Ishikawa (cell line): ENCODE data around the gene PRM2.

Source experiments
- CEBPB ChIP-seq: IDR thresholded peaks from 2 replicates; pipeline ENCODE4 v1.6.1; 2012
- CREB1 ChIP-seq: IDR thresholded peaks from 2 replicates; pipeline ENCODE4 v1.6.1; 2012; ENCODE audit warnings: low read depth
- EGR1 ChIP-seq: IDR thresholded peaks from 2 replicates; pipeline ENCODE4 v1.6.1; 2012
- EP300 ChIP-seq: IDR thresholded peaks from 2 replicates; pipeline ENCODE4 v1.6.1; 2012; ENCODE audit warnings: borderline replicate concordance
- FOXM1 ChIP-seq: IDR thresholded peaks from 2 replicates; pipeline ENCODE4 v1.6.1; 2012; ENCODE audit warnings: low read depth, borderline replicate concordance
- NFIC ChIP-seq: IDR thresholded peaks from 2 replicates; pipeline ENCODE4 v1.6.1; 2012
- RAD21 ChIP-seq: IDR thresholded peaks from 2 replicates; pipeline ENCODE4 v1.6.1; 2012; ENCODE audit warnings: low read depth
- REST ChIP-seq: IDR thresholded peaks from 2 replicates; pipeline ENCODE4 v1.6.1; 2012; ENCODE audit warnings: low read depth, mild to moderate bottlenecking
- TAF1 ChIP-seq: IDR thresholded peaks from 2 replicates; pipeline ENCODE4 v1.6.1; 2012; ENCODE audit warnings: low read depth, mild to moderate bottlenecking
- TCF12 ChIP-seq: IDR thresholded peaks from 2 replicates; pipeline ENCODE4 v1.6.1; 2012; ENCODE audit warnings: low read depth
- TEAD4 ChIP-seq: IDR thresholded peaks from 2 replicates; pipeline ENCODE4 v1.6.1; 2012
- YY1 ChIP-seq: IDR thresholded peaks from 2 replicates; pipeline ENCODE4 v1.6.1; 2012; ENCODE audit warnings: low read depth
- ZBTB7A ChIP-seq: IDR thresholded peaks from 2 replicates; pipeline ENCODE4 v1.6.1; 2012; ENCODE audit warnings: low read depth
- TF ChIP-seq, protein P1 (sequence below): IDR thresholded peaks from 2 replicates; pipeline ENCODE4 v1.6.1; 2012
- TF ChIP-seq, protein P2 (sequence below): IDR thresholded peaks from 2 replicates; pipeline ENCODE4 v1.6.1; 2012

PRM2 gene

DNA sequence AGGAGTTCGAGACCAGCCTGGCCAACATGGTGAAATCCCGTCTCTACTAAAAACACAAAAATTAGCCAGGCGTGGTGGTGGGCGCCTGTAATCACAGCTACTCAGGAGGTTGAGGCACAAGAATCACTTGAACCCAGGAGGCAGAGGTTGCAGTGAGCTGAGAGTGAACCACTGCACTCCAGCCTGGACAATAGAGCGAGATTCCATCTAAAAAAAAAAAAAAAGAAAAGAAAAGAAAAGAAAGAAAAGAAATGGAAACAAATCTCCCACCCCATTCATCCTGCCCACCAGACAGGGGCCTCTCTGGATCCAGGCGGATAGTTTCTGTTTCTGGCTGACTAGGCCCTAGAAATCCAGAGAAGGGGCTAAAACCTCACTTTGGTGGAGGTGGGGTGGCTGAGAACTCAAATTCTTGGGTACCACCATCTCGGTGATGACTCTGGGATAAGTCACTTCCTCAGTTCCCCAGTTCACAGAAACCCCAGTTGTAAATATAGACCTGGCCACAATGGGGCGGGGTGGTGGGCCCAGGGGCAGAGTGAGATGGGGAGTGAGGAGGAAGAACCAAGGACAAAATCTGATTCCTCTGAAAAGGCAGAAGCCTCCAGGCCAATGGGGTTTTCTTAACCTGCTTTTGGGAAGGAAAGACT lies 42.4 kb downstream of the PRM2 start:
- no peak for TF ChIP-seq NFIC
- TF ChIP-seq TAF1, result no peak
- TF ChIP-seq FOXM1, result no peak
- TF ChIP-seq YY1, result no peak
- TF ChIP-seq CREB1, result no peak
- TF ChIP-seq REST, result no peak
- TF ChIP-seq EP300, result no peak
- no peak for TF ChIP-seq TEAD4
- no peak for TF ChIP-seq EGR1
- TF ChIP-seq, protein P1, sequence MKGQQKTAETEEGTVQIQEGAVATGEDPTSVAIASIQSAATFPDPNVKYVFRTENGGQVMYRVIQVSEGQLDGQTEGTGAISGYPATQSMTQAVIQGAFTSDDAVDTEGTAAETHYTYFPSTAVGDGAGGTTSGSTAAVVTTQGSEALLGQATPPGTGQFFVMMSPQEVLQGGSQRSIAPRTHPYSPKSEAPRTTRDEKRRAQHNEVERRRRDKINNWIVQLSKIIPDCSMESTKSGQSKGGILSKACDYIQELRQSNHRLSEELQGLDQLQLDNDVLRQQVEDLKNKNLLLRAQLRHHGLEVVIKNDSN, result no peak
- no peak for TF ChIP-seq ZBTB7A
- TF ChIP-seq RAD21, result no peak
- TF ChIP-seq, protein P2, sequence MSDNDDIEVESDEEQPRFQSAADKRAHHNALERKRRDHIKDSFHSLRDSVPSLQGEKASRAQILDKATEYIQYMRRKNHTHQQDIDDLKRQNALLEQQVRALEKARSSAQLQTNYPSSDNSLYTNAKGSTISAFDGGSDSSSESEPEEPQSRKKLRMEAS, result no peak
- TF ChIP-seq CEBPB, result no peak
- TF ChIP-seq TCF12, result no peak

DNA sequence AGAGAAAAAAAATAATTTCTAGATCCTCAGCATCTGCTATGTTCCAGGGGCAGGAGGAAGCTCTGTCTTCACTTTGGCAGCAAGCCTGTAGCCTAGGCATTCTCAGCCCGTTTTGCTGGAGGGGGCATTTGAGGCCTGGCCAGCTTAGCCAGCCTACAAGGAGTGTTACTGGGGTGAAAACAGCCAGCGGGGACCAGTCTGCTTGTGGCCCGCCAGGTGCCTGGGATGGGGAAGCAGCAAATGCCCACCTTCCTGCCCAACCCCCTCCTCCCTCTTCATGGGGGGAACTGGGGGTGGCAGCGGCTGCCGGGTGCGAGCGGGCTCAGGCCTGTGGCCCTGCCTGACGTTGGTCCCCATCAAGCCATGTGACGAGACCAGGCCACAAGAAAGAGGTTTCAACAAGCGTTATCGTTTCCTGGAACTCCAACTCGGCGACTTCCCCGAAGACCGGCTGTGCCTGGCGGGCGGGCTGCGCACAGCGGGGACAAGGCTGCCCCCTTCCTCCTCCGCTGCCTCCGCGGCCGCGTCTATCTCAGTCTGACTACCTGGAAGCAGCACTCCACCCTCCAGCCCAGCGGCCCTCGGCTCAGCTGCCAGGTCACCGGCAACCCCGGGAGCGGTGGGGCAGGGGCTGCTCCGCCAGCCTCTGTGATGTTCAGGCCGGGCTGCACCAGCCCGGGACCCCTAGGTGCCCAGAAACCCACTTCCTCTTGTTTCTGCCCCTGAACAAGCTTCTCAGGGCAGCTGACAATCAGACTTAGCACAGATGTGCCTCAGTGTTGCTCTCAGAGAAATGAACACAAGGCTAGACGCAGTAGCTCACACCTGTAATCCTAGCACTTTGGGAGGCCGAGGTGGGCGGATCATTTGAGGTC lies 43.2 kb downstream of the PRM2 start:
- TF ChIP-seq ZBTB7A, result no peak
- TF ChIP-seq CEBPB, result no peak
- no peak for TF ChIP-seq FOXM1
- no peak for TF ChIP-seq TAF1

- TF ChIP-seq NFIC (no peak), YY1 (no peak), TEAD4 (no peak), REST (no peak), ZBTB7A (no peak), FOXM1 (no peak), RAD21 (no peak), CEBPB (no peak), EGR1 (no peak), TCF12 (no peak), CREB1 (no peak), EP300 (no peak), TAF1 (no peak)
- TF ChIP-seq, protein P1, result no peak
- TF ChIP-seq, protein P2, result no peak
Observed at GRCh38 chr16:11232302-11232851, 43.9 kb downstream of the PRM2 start.

DNA sequence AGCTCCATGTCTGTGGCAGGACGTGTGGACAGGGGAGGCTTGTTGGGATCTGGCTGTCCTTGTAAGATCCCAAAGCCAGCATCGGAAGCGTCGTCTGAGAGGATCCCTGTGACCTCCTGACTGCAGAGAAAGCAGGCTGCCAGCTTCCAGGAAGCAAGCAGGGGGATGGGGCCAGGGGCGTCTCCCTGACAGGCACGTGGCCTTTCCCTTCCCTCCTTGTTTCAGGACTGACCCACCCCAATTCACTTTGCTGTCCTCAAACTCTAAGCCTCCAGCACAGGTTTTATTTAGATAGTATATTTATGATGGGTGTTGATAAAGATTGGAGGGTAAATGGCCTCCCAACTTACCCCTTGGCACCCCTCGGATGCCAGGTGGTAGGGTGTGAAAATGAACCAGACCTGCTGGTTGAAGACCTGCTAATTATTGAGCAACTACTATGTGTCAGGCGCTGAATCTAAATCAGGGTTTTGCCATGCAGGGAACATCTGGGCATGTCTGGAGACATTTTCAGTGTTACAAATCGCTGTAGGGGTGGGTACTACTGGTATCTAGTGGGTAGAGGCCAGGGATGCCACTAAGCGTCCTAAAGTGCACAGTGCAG lies 44.8 kb downstream of the PRM2 start:
- no peak for TF ChIP-seq REST
- no peak for TF ChIP-seq YY1
- TF ChIP-seq, protein P2, result no peak
